SK-N-SH (cell line): ENCODE data around the gene TAS2R41.

Source experiments
- EP300 ChIP-seq, 2 experiments: IDR thresholded peaks; 2 replicates each; pipeline versions ENCODE4 v1.4.0 to v1.6.1; 2012; ENCODE audit warnings: borderline replicate concordance in 1 of 2, low read depth in 1 of 2, low read length in 1 of 2
- POLR2AphosphoS5 ChIP-seq: IDR thresholded peaks from 2 replicates; pipeline ENCODE4 v1.6.1; 2012; ENCODE audit warnings: low read depth, low read length
- RAD21 ChIP-seq: IDR thresholded peaks from 2 replicates; pipeline ENCODE4 v1.6.1; 2012; ENCODE audit warnings: mild to moderate bottlenecking, low read length
- TAF1 ChIP-seq: IDR thresholded peaks from 2 replicates; pipeline ENCODE4 v1.6.1; 2012; ENCODE audit warnings: low read depth, mild to moderate bottlenecking, low read length, moderate library complexity, borderline replicate concordance
- TF ChIP-seq, protein P1 (sequence below): fragments of 200-600 bp; sonication (generic); IDR thresholded peaks from 2 replicates; pipeline ENCODE4 v1.6.1; 2017; ENCODE audit warnings: antibody characterized with exemption, mild to moderate bottlenecking, moderate library complexity
- TF ChIP-seq, protein P2 (sequence below): fragments of 150-350 bp; IDR thresholded peaks from 2 replicates; pipeline ENCODE4 v1.6.1; 2017; ENCODE audit warnings: antibody characterized with exemption, low read length, low read depth, borderline replicate concordance
- TF ChIP-seq, protein P3 (sequence below): IDR thresholded peaks from 2 replicates; pipeline ENCODE4 v1.6.1; 2012; ENCODE audit warnings: mild to moderate bottlenecking, low read depth, low read length, moderate library complexity

DNA sequence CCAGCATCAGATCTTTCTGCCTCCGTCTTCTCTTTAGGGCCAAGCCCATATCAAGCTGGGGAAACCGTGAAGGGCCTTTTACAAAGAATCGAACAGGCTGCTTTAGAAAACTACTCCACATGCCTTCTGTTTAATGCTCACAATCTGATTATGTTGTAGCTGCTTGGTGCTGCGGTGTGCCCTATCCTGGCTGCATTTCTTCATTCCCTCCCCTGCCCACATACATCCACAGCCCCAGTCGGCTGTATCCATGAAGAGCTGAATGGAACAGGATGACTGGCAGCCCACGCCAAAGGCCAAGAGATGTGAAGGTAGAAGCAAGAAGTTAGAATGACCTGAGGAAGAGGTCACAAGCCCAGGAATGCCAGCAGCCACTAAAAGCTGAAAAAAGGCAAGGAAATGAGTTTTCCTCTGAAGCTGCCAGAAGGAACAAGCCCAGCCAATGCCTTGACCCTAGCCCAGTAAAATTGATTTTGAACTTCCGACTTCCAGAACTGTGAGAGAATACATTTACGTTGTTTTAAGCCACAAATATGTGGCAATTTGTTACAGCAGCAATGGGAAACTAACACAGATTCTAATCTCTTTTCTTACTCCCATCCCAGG is 22.2 kb downstream of the TAS2R41 start:
- TF ChIP-seq, protein P1, sequence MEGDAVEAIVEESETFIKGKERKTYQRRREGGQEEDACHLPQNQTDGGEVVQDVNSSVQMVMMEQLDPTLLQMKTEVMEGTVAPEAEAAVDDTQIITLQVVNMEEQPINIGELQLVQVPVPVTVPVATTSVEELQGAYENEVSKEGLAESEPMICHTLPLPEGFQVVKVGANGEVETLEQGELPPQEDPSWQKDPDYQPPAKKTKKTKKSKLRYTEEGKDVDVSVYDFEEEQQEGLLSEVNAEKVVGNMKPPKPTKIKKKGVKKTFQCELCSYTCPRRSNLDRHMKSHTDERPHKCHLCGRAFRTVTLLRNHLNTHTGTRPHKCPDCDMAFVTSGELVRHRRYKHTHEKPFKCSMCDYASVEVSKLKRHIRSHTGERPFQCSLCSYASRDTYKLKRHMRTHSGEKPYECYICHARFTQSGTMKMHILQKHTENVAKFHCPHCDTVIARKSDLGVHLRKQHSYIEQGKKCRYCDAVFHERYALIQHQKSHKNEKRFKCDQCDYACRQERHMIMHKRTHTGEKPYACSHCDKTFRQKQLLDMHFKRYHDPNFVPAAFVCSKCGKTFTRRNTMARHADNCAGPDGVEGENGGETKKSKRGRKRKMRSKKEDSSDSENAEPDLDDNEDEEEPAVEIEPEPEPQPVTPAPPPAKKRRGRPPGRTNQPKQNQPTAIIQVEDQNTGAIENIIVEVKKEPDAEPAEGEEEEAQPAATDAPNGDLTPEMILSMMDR = no peak
- no peak for TF ChIP-seq TAF1
- TF ChIP-seq, protein P2, sequence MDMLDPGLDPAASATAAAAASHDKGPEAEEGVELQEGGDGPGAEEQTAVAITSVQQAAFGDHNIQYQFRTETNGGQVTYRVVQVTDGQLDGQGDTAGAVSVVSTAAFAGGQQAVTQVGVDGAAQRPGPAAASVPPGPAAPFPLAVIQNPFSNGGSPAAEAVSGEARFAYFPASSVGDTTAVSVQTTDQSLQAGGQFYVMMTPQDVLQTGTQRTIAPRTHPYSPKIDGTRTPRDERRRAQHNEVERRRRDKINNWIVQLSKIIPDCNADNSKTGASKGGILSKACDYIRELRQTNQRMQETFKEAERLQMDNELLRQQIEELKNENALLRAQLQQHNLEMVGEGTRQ = no peak
- no peak for TF ChIP-seq RAD21
- peak; percentile 83 to 93; a peak in 3 of 4 replicates for TF ChIP-seq EP300 (IDR thresholded peaks at IDR 0.05; ENCODE audit: borderline replicate concordance in 1 of 2, low read depth in 1 of 2, low read length in 1 of 2)
- TF ChIP-seq, protein P3, sequence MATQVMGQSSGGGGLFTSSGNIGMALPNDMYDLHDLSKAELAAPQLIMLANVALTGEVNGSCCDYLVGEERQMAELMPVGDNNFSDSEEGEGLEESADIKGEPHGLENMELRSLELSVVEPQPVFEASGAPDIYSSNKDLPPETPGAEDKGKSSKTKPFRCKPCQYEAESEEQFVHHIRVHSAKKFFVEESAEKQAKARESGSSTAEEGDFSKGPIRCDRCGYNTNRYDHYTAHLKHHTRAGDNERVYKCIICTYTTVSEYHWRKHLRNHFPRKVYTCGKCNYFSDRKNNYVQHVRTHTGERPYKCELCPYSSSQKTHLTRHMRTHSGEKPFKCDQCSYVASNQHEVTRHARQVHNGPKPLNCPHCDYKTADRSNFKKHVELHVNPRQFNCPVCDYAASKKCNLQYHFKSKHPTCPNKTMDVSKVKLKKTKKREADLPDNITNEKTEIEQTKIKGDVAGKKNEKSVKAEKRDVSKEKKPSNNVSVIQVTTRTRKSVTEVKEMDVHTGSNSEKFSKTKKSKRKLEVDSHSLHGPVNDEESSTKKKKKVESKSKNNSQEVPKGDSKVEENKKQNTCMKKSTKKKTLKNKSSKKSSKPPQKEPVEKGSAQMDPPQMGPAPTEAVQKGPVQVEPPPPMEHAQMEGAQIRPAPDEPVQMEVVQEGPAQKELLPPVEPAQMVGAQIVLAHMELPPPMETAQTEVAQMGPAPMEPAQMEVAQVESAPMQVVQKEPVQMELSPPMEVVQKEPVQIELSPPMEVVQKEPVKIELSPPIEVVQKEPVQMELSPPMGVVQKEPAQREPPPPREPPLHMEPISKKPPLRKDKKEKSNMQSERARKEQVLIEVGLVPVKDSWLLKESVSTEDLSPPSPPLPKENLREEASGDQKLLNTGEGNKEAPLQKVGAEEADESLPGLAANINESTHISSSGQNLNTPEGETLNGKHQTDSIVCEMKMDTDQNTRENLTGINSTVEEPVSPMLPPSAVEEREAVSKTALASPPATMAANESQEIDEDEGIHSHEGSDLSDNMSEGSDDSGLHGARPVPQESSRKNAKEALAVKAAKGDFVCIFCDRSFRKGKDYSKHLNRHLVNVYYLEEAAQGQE = no peak
- peak; percentile 68; the same call in 1 of the 2 replicates for TF ChIP-seq POLR2AphosphoS5
